K562 (cell line): Measurements from ENCODE around the gene DHX40. TPM values are rescaled to one million over a fixed set of nuclear protein-coding genes. Genes with fewer than 3 reads are reported as not detected.

Experiments
- ARID4B ChIP-seq: sonication (generic); formaldehyde crosslinking; IDR thresholded peaks from 2 replicates; pipeline ENCODE4 v1.8.0; 2022; ENCODE audit warnings: mild to moderate bottlenecking, missing genetic modification reagents
- GATA2 ChIP-seq: sonication (generic); formaldehyde crosslinking; IDR thresholded peaks from 2 replicates; pipeline ENCODE4 v1.4.0; 2020; ENCODE audit warnings: mild to moderate bottlenecking, missing genetic modification reagents
- POLR3A ChIP-seq: IDR thresholded peaks from 2 replicates; pipeline ENCODE4 v1.6.1; 2011; ENCODE audit warnings: borderline replicate concordance, mild to moderate bottlenecking, moderate library complexity; ENCODE audit not compliant: insufficient read length, insufficient read depth; ENCODE audit errors: extremely low read depth
- REST ChIP-seq, 2 experiments: fragments of 450-650 bp; formaldehyde crosslinking in 1 of 2; IDR thresholded peaks; 2 replicates each; pipeline versions ENCODE4 v1.4.0 to v1.6.1; 2014 to 2020; ENCODE audit warnings: mild to moderate bottlenecking in 2 of 2, borderline replicate concordance in 1 of 2, low read depth in 1 of 2
- SMAD4 ChIP-seq: fragments of 250-450 bp; sonication (Bioruptor Pico); conservative IDR thresholded peaks from 2 replicates; pipeline ENCODE4 v1.8.0; 2021; ENCODE audit warnings: inconsistent platforms, mild to moderate bottlenecking, moderate library complexity
- ZNF146 ChIP-seq: IDR thresholded peaks from one replicate; pipeline ENCODE4 v1.6.1; 2018; ENCODE audit warnings: missing compliant biosample characterization; ENCODE audit not compliant: unreplicated experiment
- polyA plus RNA-seq, 8 experiments: library from polyadenylated mRNA; depleted of rRNA in 4 of 8; stranded (reverse) in 5 of 8; unstranded in 3 of 8; fragments of >200 nt; fragmentation: Nextera tagmentation in 2 of 8; fragmentation: Illumina TruSeq in 1 of 8; extraction: Ambion mirVana in 2 of 8; extraction: Trizol in 1 of 8; gene quantifications; 2 replicates each; pipeline versions ENCODE4 v1.2.1 to v1.2.3, GENCODE V29; 2011 to 2014; ENCODE audit warnings: inconsistent platforms in 1 of 8, missing spikeins in 1 of 8
- total RNA-seq, 7 experiments: library from RNA; depleted of rRNA in 6 of 7; stranded (reverse); fragments of >200 nt in 6 of 7; fragmentation: Illumina TruSeq in 2 of 7; extraction: Trizol in 2 of 7; gene quantifications; 2 replicates each; pipeline versions ENCODE4 v1.2.1 to v1.2.3, GENCODE V29; 2011 to 2021; ENCODE audit warnings: low replicate concordance in 1 of 7

The DHX40 gene
- total and polyA plus RNA-seq, 9 of the 15 experiments (the other 6 are each of a cell fraction or from before 2014, with no cell fraction given) = 7.2 to 38.6 (median 18.7) TPM

- TF ChIP-seq REST (IDR thresholded peaks at IDR 0.05; ENCODE audit: borderline replicate concordance) = peak; percentile 36; the same call in 1 of the 2 replicates
- no peak for TF ChIP-seq REST (CRISPR knock-in tag; IDR thresholded peaks at IDR 0.05; ENCODE audit: low read depth)
- TF ChIP-seq POLR3A = no peak
- no peak for TF ChIP-seq GATA2
- no peak for TF ChIP-seq SMAD4 (CRISPR knock-in tag)
- TF ChIP-seq ZNF146 (CRISPR knock-in tag) = no peak
- TF ChIP-seq ARID4B = no peak
- TF ChIP-seq, all 486 proteins: peak for 3
Observed at GRCh38 chr17:59558953-59559352, 6.5 kb upstream of the DHX40 start (continued).
